ENCODE results near the gene NOVA2.
A peak's percentile ranks its signal among the peaks of the same experiment; 100 is the strongest.

The NOVA2 gene

GRCh38 chr19:45973553-45974338 lies at the start of gene NOVA2:
Gene NOVA2 (minus strand): TSS chr19:45973865. CDS start chr19:45973351, 514 bp downstream.
- DNase-seq (ENCODE audit: low spot score), result peak; percentile 85

GRCh38 chr19:46023311-46023779 lies 49.7 kb upstream of the NOVA2 start:
- DNase-seq (ENCODE audit: low spot score), result no peak

GRCh38 chr19:46022431-46023310 lies 49.0 kb upstream of the NOVA2 start, which contains the start of gene PGLYRP1:
Gene PGLYRP1 (minus strand): TSS chr19:46023053. CDS start chr19:46023021, 32 bp downstream.
- DNase-seq (ENCODE audit: low spot score), result no peak

- no peak for DNase-seq (ENCODE audit: low spot score)
Measured at GRCh38 chr19:46022061-46022430, 48.4 kb upstream of the NOVA2 start.

- no peak for DNase-seq (ENCODE audit: low spot score)
Measured at GRCh38 chr19:46021531-46022041, 47.9 kb upstream of the NOVA2 start.

- DNase-seq (ENCODE audit: low spot score), result no peak
Measured at GRCh38 chr19:46020819-46021125, 47.1 kb upstream of the NOVA2 start.

GRCh38 chr19:46019270-46019669 lies 45.6 kb upstream of the NOVA2 start:
- DNase-seq (ENCODE audit: low spot score), result no peak

GRCh38 chr19:46018729-46019251 lies 45.1 kb upstream of the NOVA2 start:
- no peak for DNase-seq (ENCODE audit: low spot score)

GRCh38 chr19:46017874-46018675 lies 44.4 kb upstream of the NOVA2 start:
- no peak for DNase-seq (ENCODE audit: low spot score)

GRCh38 chr19:46017095-46017429 lies 43.4 kb upstream of the NOVA2 start:
- no peak for DNase-seq (ENCODE audit: low spot score)

- DNase-seq (ENCODE audit: low spot score), result peak; percentile 96
Measured at GRCh38 chr19:46016426-46017094, 42.9 kb upstream of the NOVA2 start.

- DNase-seq (ENCODE audit: low spot score), result peak; percentile 21
Measured at GRCh38 chr19:46015687-46016425, 42.2 kb upstream of the NOVA2 start.

GRCh38 chr19:46014941-46015686 lies 41.4 kb upstream of the NOVA2 start:
- peak; percentile 65 for DNase-seq (ENCODE audit: low spot score)

- DNase-seq (ENCODE audit: low spot score), result no peak
Measured at GRCh38 chr19:46014534-46014933, 40.9 kb upstream of the NOVA2 start.

GRCh38 chr19:46009530-46010510 lies 36.2 kb upstream of the NOVA2 start:
- peak; percentile 79 for DNase-seq (ENCODE audit: low spot score)

GRCh38 chr19:46006411-46006810 lies 32.7 kb upstream of the NOVA2 start:
- no peak for DNase-seq (ENCODE audit: low spot score)

GRCh38 chr19:46002678-46003275 lies 29.1 kb upstream of the NOVA2 start:
- no peak for DNase-seq (ENCODE audit: low spot score)
